ENCODE data around the gene SAMD11. TPM values are rescaled to one million over a fixed set of nuclear protein-coding genes. Genes with fewer than 3 reads are reported as not detected.

The SAMD11 gene
- total RNA-seq, 2 donors from 2014 or later = not detected

DNA sequence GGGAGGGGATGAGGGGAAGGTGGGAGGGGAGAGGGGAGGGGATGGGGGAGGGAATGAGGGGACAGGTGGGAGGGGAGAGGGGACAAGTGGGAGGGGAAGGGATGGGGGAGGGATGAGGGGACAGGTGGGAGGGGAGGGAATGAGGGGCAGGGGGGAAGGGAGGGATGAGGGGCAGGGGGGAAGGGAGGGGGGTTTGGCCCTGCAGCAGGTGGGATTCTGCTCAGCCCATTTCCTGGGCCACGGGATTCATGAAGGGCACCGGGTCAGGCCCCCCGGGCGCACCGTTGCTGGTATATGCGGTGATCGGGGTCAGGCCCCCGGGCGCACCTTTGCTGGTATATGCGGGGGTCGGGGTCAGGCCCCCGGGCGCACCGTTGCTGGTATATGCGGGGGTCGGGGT, 15.1 kb upstream of the SAMD11 start:
- H3K27me3 Mint-ChIP-seq = peaks cover 21 to 29% of the 10 kb centered on the region in 2 donors
- H3K9me3 Mint-ChIP-seq = no peaks in the 10 kb centered on the region
- peaks cover 4 to 5% of the 10 kb centered on the region in 2 donors for H3K4me1 Mint-ChIP-seq (ENCODE audit: low read depth in 2 of 2)
- no peak overlapping the region for H3K4me3 Mint-ChIP-seq
- no peaks in the 10 kb centered on the region for H3K36me3 Mint-ChIP-seq
- DNase-seq (ENCODE audit: low spot score) = no peak
- no peak overlapping the region for H3K27ac Mint-ChIP-seq
- no peak for ATAC-seq

DNA sequence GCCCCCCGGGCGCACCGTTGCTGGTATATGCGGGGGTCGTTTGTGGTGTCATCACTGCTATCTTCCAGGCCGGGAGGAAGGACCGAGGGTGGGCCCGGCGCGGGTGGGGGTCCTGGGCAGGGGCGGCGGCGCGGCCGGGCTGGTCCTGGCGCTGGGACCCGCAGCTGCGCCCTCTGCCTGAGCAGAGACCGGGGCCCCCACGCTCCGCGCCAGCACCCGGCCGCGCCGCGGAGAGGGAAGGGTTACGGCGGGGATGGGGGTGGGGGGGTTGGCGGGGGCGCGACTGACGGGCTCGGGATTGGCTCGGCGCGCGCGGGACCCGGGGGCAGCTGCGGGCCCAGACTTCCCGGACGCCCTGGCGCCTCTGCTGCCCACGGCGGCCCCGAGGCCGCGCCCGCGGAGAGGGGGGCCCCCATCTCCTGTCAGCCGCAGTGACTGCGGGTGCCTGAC, 13.8 kb upstream of the SAMD11 start:
- H3K36me3 Mint-ChIP-seq = no peaks in the 10 kb centered on the region
- no peak for DNase-seq (ENCODE audit: low spot score)

GRCh38 chr1:910311-910880, 13.3 kb upstream of the SAMD11 start:
- Mint-ChIP-seq H3K36me3 (no peaks in the 10 kb centered on the region), H3K4me1 (ENCODE audit: low read depth in 2 of 2) (peaks cover 1 to 3% of the 10 kb centered on the region in 2 donors), H3K4me3 (no peak overlapping the region), H3K27me3 (peaks cover 17 to 31% of the 10 kb centered on the region in 2 donors), H3K27ac (no peak overlapping the region), H3K9me3 (no peaks in the 10 kb centered on the region)
- ATAC-seq (no peak), DNase-seq (ENCODE audit: low spot score) (peak; percentile 51)

More for the DNA sequence above, 13.8 kb upstream of the SAMD11 start:
- ATAC-seq = no peak
- Mint-ChIP-seq H3K9me3 (no peaks in the 10 kb centered on the region), H3K4me1 (ENCODE audit: low read depth in 2 of 2) (peaks cover 4 to 5% of the 10 kb centered on the region in 2 donors), H3K4me3 (no peak overlapping the region), H3K27me3 (peaks cover 21 to 29% of the 10 kb centered on the region in 2 donors), H3K27ac (no peak overlapping the region)

GRCh38 chr1:910881-911721, 12.6 kb upstream of the SAMD11 start:
- Mint-ChIP-seq H3K4me3 (no peak overlapping the region), H3K27ac (no peak overlapping the region), H3K36me3 (no peaks in the 10 kb centered on the region), H3K4me1 (ENCODE audit: low read depth in 2 of 2) (peaks cover 0 to 3% of the 10 kb centered on the region in 2 donors), H3K27me3 (peaks cover 14 to 29% of the 10 kb centered on the region in 2 donors), H3K9me3 (no peaks in the 10 kb centered on the region)
- peak; percentile 61 for DNase-seq (ENCODE audit: low spot score)
- no peak for ATAC-seq

DNA sequence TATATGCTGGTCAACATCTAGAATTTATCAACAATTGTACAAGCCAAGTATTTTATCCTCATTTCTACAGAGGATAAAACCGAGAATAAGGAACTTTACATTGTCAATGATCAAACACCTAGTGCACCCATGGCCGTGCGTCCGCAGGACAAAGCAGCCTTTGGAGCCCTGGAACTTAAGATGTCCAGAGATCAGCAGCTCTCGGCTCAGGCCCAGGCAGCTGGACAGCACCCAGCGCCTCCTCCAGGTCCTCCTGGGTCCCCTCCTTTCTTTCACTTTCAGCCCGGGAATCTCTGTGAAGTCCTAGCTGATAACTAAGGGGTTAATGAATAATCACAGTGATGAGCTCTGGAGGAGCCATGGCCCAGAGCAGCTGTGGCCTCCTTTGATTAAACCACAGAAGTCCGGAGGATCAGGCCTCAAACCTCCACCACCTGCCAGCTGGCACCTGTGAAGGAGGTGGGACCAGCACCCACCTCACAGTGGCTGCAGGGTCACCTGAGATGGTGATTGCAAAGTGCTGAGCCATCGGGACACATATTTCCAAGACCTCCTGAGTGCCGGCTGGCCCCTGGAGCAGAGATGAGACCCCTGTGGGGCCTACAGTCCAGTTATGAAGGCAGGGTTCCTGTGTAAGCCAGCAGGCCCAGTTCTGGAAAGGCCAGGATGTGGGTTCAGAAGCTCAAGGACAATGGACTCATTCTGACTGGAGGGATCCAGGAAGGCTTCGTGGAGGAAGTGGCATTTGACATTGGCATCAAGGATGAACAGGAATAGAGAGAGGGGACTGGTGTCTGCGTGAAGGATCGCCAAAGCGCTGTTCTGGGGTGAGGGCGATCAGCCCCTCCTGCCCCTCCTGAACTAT, 11.6 kb upstream of the SAMD11 start:
- no peaks in the 10 kb centered on the region for H3K36me3 Mint-ChIP-seq
- H3K9me3 Mint-ChIP-seq = no peaks in the 10 kb centered on the region
- peaks cover 14 to 27% of the 10 kb centered on the region in 2 donors for H3K27me3 Mint-ChIP-seq
- H3K4me3 Mint-ChIP-seq = no peak overlapping the region
- ATAC-seq = no peak
- no peak overlapping the region for H3K27ac Mint-ChIP-seq
- peaks cover 0 to 3% of the 10 kb centered on the region in 2 donors for H3K4me1 Mint-ChIP-seq (ENCODE audit: low read depth in 2 of 2)
- DNase-seq (ENCODE audit: low spot score) = no peak

- H3K4me3 Mint-ChIP-seq = no peak overlapping the region
- DNase-seq (ENCODE audit: low spot score) = peak; percentile 58
- H3K27ac Mint-ChIP-seq = no peak overlapping the region
Measured at GRCh38 chr1:912740-913301, 10.9 kb upstream of the SAMD11 start.

DNA sequence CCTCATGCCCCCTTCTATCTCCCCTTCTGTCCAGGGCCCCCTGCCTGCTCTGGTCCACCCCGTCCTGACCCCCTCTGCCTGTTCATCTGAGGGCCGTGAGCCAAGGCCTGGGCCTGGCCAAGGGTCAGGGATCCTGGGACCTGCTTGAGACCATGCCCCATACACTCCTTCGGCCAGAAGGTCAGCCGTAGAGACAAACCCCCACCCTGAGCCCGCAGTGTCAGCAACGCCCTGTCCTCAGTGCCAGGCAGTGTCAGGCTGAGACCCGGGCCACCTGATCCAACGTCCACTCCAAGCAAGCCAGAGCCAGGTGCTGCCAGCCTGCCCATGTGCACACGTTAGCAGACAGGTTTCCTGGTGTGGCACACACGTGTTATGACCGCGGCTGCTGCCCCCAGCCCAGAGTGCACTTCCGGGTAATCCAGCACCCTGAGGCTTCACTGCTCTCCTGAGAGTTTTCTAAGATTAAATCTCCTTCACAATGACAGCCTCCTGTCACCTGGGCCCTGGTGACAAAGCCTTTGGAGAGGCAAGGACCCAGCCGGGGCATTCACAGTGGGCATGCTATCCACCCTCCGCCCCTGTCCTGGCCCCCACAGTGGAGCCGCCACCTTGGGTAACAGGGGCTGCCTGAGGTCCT, 10.1 kb upstream of the SAMD11 start:
- Mint-ChIP-seq H3K27ac (no peak overlapping the region), H3K36me3 (no peaks in the 10 kb centered on the region), H3K4me1 (ENCODE audit: low read depth in 2 of 2) (peaks cover 0 to 3% of the 10 kb centered on the region in 2 donors), H3K9me3 (no peaks in the 10 kb centered on the region), H3K27me3 (peaks cover 8 to 25% of the 10 kb centered on the region in 2 donors), H3K4me3 (no peak overlapping the region)
- peak in 1 of 2 donors; percentile 6 for ATAC-seq
- DNase-seq (ENCODE audit: low spot score) = peak; percentile 58

More at GRCh38 chr1:912740-913301, 10.9 kb upstream of the SAMD11 start:
- Mint-ChIP-seq H3K4me1 (ENCODE audit: low read depth in 2 of 2) (peaks cover 0 to 3% of the 10 kb centered on the region in 2 donors), H3K9me3 (no peaks in the 10 kb centered on the region), H3K27me3 (peaks cover 14 to 28% of the 10 kb centered on the region in 2 donors), H3K36me3 (no peaks in the 10 kb centered on the region)
- no peak for ATAC-seq

DNA sequence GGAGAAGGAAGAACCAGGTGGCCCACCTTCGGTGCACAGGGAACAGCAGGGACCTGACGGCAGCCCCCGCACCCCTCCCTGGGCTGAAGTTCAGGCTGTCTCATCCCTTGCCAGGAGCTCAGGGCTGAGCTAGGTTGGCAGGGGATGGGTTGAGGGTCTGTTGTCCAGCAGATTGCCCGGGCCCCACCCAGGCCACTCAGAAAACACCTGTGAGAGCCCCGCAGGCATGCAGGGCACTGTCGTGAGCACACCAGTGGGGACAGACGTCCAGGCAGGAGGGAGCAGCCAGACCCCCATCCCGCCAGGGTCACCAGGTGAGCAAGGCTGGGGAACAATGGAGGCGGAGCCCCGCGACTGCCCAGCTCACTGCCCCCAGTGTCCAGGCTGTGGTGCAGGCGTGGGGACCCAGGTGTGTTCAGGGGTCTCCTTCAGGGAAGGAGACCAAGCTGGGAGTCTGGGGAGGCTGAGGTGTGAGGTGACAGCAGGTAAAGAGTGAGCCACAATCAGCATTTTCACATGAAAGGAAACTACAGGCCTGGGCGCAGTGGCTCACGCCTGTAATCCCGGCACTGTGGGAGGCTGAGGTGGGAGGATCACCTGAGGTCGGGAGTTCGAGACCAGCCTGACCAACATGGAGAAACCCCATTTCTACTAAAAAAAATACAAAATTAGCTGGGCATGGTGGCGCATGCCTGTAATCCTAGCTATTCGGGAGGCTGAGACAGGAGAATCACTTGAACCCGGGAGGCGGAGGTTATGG, 9.4 kb upstream of the SAMD11 start:
- Mint-ChIP-seq H3K27ac (no peak overlapping the region), H3K27me3 (peaks cover 8 to 28% of the 10 kb centered on the region in 2 donors), H3K36me3 (no peaks in the 10 kb centered on the region), H3K9me3 (no peaks in the 10 kb centered on the region), H3K4me1 (ENCODE audit: low read depth in 2 of 2) (peaks cover 0 to 3% of the 10 kb centered on the region in 2 donors), H3K4me3 (no peak overlapping the region)
- DNase-seq (ENCODE audit: low spot score) (peak; percentile 49), ATAC-seq (no peak)

GRCh38 chr1:914891-915280, 8.8 kb upstream of the SAMD11 start:
- Mint-ChIP-seq H3K9me3 (no peaks in the 10 kb centered on the region), H3K4me1 (ENCODE audit: low read depth in 2 of 2) (peaks cover 0 to 3% of the 10 kb centered on the region in 2 donors), H3K27me3 (peaks cover 8 to 28% of the 10 kb centered on the region in 2 donors), H3K36me3 (no peaks in the 10 kb centered on the region), H3K27ac (no peak overlapping the region), H3K4me3 (no peak overlapping the region)
- peak; percentile 31 for DNase-seq (ENCODE audit: low spot score)
- no peak for ATAC-seq

- H3K9me3 Mint-ChIP-seq = no peaks in the 10 kb centered on the region
- H3K27me3 Mint-ChIP-seq = peaks cover 8 to 31% of the 10 kb centered on the region in 2 donors
Measured at GRCh38 chr1:915295-916172, 8.2 kb upstream of the SAMD11 start.

DNA sequence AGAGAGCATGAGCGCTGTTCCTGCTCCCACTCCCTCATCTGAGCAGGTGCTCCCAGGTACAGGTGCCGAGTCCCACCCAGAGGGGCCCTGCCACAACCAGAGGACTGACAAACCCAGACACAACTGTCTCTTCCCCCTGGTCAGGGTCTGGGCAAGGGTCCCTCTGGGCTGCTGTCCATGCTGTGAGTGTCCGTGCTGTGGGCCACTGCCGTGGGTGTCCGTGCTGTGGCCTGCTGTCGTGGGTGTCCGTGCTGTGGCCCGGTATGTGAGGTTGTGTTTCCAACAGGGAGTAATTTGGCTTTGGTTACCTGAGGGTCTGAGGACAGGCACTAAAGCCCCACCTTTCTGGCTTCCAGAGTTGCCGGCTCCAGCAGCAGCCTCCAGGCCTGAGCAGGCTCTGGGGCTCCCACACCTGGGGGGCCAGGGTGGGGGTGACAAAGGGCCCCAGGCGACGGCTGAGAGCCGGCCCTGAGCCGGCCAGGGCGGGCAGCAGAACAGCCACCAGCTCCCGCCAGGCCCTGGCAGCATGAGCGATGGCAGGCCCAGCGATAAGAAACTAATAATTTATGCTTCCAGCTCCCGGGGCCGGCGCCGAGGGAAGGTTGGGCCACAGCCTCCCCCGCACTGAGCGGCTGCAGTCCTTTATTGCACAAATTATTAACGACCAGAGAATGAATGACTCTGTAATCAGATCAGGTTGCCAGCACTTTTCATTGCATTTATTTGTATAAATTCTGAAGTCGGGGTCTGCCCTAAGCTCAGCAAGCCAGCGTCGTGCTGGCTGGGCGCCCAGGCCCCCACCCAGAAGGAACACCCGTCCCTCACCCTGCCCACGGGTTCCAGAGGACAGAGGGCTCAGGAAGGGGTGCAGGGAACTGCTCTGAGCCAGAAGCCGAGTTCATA, 7.3 kb upstream of the SAMD11 start:
- DNase-seq (ENCODE audit: low spot score) = peak; percentile 58
- peaks cover 11 to 28% of the 10 kb centered on the region in 2 donors for H3K27me3 Mint-ChIP-seq
- no peak overlapping the region for H3K27ac Mint-ChIP-seq
- H3K9me3 Mint-ChIP-seq = no peaks in the 10 kb centered on the region
- ATAC-seq = no peak
- H3K36me3 Mint-ChIP-seq = no peaks in the 10 kb centered on the region
- no peak overlapping the region for H3K4me3 Mint-ChIP-seq
- peaks cover 3 to 9% of the 10 kb centered on the region in 2 donors for H3K4me1 Mint-ChIP-seq (ENCODE audit: low read depth in 2 of 2)

More at GRCh38 chr1:915295-916172, 8.2 kb upstream of the SAMD11 start:
- no peak for ATAC-seq
- Mint-ChIP-seq H3K36me3 (no peaks in the 10 kb centered on the region), H3K4me3 (no peak overlapping the region), H3K4me1 (ENCODE audit: low read depth in 2 of 2) (peaks cover 0 to 4% of the 10 kb centered on the region in 2 donors), H3K27ac (no peak overlapping the region)
- DNase-seq (ENCODE audit: low spot score) = peak; percentile 61

Measured in natural killer cell treated with Interleukin-12 subunit alpha and Interleukin-12 subunit beta and Interleukin-15 and Interleukin-18, amount 100 ng/mL, for 72 hours (primary cell).